ENCODE data around the gene CCL20.

- no peak for TF ChIP-seq CTCF (conservative IDR thresholded peaks at IDR 0.05 in 1 of 2, IDR thresholded peaks at IDR 0.05 in 1 of 2; ENCODE audit: extremely low read depth in 1 of 2, insufficient read depth in 1 of 2, low read depth in 1 of 2, low read length in 2 of 2)
- no peak for TF ChIP-seq EZH2 (IDR thresholded peaks at IDR 0.05; ENCODE audit: borderline replicate concordance, low read length)
Observed at GRCh38 chr2:227765788-227766372, 47.8 kb upstream of the CCL20 start.
